Renal cortex interstitium (tissue), 15 donors: Measurements from ENCODE around the gene HYDIN. TPM values are rescaled to one million over a fixed set of nuclear protein-coding genes. Genes with fewer than 3 reads are reported as not detected.

Source experiments
- DNase-seq, 11 donors: peaks; one replicate each; pipeline ENCODE4 v3.0.0-alpha.2; 2013; ENCODE audit warnings: low read depth in 9 of 11, low spot score in 4 of 11; ENCODE audit errors: extremely low read depth in 1 of 11
- long read RNA-seq, 16 experiments: transcript quantifications; one replicate each; lab custom pipeline, GENCODE V29; 2026
- polyA plus RNA-seq, 3 donors: library from polyadenylated mRNA; unstranded; fragments of 120-200 nt; gene quantifications; one replicate each; pipeline ENCODE4 v1.2.1, GENCODE V29; 2013; ENCODE audit not compliant: insufficient read length in 3 of 3

The HYDIN gene
- polyA plus RNA-seq, result 10 to 100 TPM; 10.8 to 17.6 (median 13.6) TPM
- long read RNA-seq, donor 1, result 0 reads
- long read RNA-seq, donor 2, result 0 reads
- long read RNA-seq, donor 3, result 0 reads
- long read RNA-seq, donor 4, result 0 reads
- long read RNA-seq, donor 5, result 0 reads
- long read RNA-seq, donor 6, result 0 reads
- long read RNA-seq, donor 7, result 0 reads
- long read RNA-seq, donor 8, result 0 reads
- long read RNA-seq, donor 9, result 0 reads
- long read RNA-seq, donor 10, result 0 reads
- long read RNA-seq, donor 11, result 0 reads
- long read RNA-seq, donor 12, result 0 reads
- long read RNA-seq, donor 13, result 0 reads
- long read RNA-seq, donor 14, result 0 reads
- long read RNA-seq, donor 15, result 0 reads
- long read RNA-seq, donor 16, result 0 reads

DNA sequence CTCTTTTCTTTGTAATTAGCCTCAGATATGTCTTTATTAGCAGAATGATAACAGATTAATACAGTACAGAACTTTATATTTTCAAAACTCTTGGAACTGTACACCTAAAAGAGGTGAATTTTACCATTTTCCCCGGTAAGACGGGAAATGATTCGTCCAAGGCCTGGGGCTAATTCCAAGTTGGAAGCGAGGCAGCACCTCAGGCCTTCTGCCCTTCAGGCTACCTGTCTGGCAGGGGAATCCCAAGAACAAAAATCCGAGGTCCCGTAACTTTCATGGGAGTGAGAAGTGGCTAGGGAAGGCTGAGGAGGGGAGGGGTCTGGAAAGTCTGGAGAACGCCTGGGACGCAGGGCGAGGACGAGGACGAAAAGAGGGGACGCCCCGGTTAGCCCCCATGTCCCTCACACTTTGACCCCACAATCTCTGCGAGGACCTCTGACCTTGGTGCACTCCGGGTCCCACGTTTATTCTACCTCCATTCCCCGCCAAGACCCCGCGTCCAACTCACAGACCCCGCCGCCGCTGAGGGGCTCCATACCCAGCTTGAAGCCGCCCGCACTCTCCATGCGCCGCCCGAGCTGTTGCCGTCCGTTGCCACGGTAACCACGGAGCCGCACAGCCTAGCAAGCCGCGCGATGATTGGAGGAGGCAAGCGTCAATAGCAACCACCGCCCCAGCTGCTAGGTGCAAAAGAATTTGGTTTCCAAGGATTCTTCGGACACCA, at the start of gene HYDIN:
Gene HYDIN (minus strand): TSS at position 601 of the 724 bp plus-strand sequence. CDS start 43,827 bp downstream, outside the sequence.
- peak; percentile 60 to 89 (median 80) for DNase-seq

- DNase-seq, result no peak
These were observed 46.2 kb upstream of the HYDIN start for GRCh38 chr16:71276589-71277334.

DNA sequence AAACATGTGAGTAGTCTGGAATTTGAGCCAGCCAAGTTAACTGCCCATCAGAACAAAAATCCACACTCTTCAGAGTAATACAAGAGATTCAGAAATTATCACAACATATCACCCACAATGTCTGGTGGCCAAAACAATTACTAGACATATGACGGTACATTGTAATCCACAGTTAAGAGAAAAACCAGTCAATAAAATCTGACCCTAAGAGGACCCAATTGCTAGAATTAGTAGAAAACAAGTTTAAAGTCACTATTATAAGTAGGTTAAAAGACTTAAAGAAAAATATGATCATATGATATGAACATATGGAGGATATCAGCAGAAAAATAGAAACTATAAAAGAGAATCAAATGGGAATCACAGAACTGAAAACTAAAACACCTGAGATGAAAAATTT, 42.9 kb upstream of the HYDIN start:
- no peak for DNase-seq

- no peak for DNase-seq
These were observed 33.8 kb upstream of the HYDIN start for GRCh38 chr16:71264299-71264698.

DNA sequence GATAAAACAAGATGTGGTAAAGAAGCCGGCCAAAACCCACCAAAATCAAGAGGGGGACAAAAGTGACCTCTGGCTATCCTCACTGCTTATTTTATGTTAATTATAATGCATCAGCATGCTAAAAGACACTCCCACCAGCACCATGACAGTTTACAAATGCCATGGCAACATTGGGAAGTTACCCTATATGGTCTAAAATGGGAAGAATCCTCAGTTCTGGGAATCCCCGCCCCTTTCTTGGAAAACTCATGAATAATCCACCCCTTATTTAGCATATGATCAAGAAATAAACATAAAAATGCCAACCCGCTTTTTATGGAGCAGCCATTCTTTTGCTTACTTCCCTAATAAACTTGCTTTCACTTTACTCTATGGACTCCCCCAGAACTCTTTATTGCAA, 33.1 kb upstream of the HYDIN start:
- DNase-seq, result no peak

GRCh38 chr16:71262391-71262790, 31.9 kb upstream of the HYDIN start:
- no peak for DNase-seq

- DNase-seq, result no peak
These were observed 30.5 kb upstream of the HYDIN start for GRCh38 chr16:71260995-71261394.

- no peak for DNase-seq
These were observed 28.6 kb upstream of the HYDIN start for GRCh38 chr16:71259086-71259485.

- DNase-seq, result no peak
These were observed 27.9 kb upstream of the HYDIN start for GRCh38 chr16:71258372-71258771.

DNA sequence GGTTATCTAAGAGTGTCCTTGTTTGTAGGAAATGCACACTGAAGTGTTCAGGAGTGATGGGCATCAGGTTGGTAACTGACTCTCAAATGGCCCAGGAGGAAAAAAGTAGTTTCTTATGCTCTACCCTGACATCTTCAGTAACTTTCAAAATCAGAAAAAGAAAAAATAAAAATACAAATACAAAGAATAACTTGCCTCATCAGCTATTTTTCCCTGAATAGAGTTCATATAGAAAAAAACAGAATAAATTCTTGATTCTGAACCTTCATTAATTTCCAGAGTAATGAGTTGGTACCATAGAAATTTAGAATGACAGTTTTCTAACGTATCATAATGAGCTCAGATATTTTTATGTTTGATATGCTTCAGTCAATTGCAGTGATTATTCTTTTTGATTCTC, 27.2 kb upstream of the HYDIN start:
- DNase-seq, result no peak

DNA sequence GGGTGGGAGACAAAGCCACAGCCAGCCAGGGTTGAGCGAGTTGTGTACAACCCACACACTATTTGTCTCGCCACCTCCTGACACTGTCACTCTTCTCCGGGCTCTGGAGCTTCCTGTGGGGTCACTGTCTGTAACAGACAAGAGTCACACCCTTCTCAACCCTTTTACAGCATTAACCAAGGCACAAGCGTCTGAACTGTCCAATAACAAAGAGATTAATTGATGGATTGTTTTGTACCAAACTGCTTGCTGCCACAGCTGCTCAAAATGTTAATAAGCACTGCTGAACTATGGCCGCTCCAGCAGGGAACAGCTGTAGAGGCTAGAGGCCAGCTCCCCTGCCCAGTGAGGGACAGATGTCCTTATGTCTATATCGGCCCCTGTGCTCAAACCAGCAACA, 25.2 kb upstream of the HYDIN start:
- DNase-seq, result no peak

DNA sequence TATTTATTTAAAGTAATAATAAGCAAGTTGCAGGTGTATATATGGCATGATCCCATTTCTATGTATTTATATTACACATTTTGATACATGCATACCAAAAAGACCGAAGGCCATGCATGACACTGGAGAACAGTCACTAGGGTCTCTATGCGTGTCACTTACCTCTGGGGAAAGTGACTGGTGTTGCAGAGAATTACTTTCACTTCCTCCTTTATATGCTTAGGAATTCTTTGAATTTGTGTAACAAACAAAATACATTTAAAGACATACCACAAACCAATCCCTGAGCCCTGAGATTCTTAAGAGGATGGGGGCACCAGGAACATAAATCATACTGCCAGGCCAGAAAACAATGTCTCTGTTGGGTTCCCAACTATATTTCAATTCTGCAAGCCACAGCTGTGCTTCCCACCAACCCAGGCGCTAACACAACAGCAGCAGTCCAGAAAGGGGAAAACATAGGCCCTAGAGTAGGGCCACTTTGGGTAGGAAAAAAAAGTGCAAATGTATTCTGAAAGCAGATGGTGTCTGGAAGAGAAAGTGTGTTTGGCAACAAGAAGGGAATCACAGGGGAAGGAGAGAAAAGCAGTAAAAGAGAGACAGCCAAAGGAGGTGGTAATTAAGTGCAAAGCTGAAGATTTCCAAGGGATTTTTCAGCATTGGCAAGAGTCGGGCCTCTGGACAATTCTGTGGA, 24.5 kb upstream of the HYDIN start:
- DNase-seq, result no peak

- no peak for DNase-seq
These were observed 20.1 kb upstream of the HYDIN start for GRCh38 chr16:71250461-71251235.

- no peak for DNase-seq
These were observed 18.9 kb upstream of the HYDIN start for GRCh38 chr16:71249399-71249798.

DNA sequence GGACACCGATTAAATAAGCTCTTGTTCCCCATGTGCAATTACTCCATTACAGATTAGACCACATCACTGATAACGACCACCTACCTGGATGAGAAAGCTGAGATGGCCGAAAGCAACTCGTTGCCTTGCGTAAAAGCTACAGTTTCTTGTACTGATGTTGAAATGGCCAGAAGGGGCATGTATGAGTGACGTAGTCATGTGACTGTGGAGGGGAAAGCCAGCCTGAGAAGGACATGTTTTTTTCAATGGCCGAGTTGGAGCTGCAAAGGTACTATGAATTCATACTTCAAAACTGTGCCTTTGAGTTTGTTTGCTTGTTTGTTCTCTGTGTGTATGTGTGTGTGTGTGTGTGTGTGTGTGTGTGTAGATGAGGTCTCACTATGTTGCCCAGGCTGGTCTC, 17.0 kb upstream of the HYDIN start:
- no peak for DNase-seq

GRCh38 chr16:71246309-71246708, 15.8 kb upstream of the HYDIN start:
- DNase-seq, result no peak

DNA sequence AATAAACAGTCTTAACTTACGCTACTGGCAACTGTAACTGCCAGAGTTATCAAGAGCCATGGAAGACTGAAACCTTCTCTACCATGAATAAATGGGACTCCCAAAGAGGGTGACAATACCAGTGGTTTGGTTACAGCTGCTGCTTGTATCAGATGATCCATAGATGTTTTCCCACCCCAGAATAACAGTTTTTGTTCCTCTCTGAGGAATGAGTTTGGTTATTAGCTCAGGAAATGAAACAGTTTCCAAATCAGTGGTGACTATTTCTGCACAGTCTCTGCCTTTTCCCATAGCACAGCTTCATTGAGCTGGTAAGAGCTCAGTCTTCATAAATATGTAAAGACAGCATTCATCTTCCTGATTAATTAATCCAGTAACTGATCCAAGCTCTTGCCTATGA, 14.0 kb upstream of the HYDIN start:
- no peak for DNase-seq

- no peak for DNase-seq
These were observed 12.1 kb upstream of the HYDIN start for GRCh38 chr16:71242601-71243000.

DNA sequence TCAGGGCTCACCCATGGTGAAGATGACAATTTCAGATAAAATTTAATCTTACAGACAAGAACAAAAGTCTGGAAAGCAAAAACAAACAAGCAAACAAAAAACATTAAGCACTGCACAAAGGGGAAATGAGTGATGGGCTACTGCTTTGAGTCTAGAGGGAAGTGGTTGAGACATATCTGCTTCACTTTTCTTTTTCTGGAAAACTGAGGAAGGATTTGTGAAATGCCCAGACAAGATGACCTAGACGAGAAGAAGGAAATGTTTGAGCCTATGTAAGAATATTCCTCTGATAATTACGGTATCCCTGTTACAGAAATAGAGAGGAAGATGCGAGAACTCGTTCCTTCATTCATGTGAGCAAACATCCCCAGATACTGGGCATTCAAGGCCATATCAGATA, 11.5 kb upstream of the HYDIN start:
- DNase-seq, result no peak
